K562 (cell line): ENCODE results near the gene KLK1.
"Not testable (repeated sequence)": the region's sequence is repeated elsewhere in the genome, so short reads cannot be mapped to it uniquely, and the experiment has no call there.

Experiments used
- ERF ChIP-seq: fragments of 450-650 bp; formaldehyde crosslinking; IDR thresholded peaks from 2 replicates; pipeline ENCODE4 v1.4.0; 2020; ENCODE audit warnings: mild to moderate bottlenecking, mixed read lengths
- FOXA1 ChIP-seq: fragments of 450-650 bp; IDR thresholded peaks from 2 replicates; pipeline ENCODE4 v1.6.1; 2016; ENCODE audit warnings: mild to moderate bottlenecking, borderline replicate concordance
- IRF2 ChIP-seq: sonication (generic); formaldehyde crosslinking; IDR thresholded peaks from 2 replicates; pipeline ENCODE4 v1.8.1; 2022; ENCODE audit warnings: mild to moderate bottlenecking, missing genetic modification reagents
- NFYB ChIP-seq: IDR thresholded peaks from 2 replicates; pipeline ENCODE4 v1.6.1; 2011; ENCODE audit warnings: mild to moderate bottlenecking, moderate library complexity; ENCODE audit not compliant: insufficient read length; ENCODE audit errors: extremely low read depth
- RAD51 ChIP-seq: fragments of 450-650 bp; IDR thresholded peaks from 2 replicates; pipeline ENCODE4 v1.7.1; 2016; ENCODE audit warnings: low read depth, mild to moderate bottlenecking, borderline replicate concordance
- SIN3B ChIP-seq: fragments of 450-650 bp; IDR thresholded peaks from 2 replicates; pipeline ENCODE4 v1.6.1; 2017; ENCODE audit warnings: low read depth, mild to moderate bottlenecking, moderate library complexity
- TFAM ChIP-seq: fragments of 250-450 bp; sonication (Bioruptor Pico); conservative IDR thresholded peaks from 2 replicates; pipeline ENCODE4 v1.5.0; 2021; ENCODE audit warnings: mild to moderate bottlenecking, moderate library complexity
- USF1 ChIP-seq: sonication (generic); formaldehyde crosslinking; IDR thresholded peaks from 2 replicates; pipeline ENCODE4 v1.9.0; 2022; ENCODE audit warnings: mild to moderate bottlenecking, missing genetic modification reagents
- TF ChIP-seq, protein P1 (sequence below), 3 experiments: IDR thresholded peaks in 2 of 3; conservative IDR thresholded peaks in 1 of 3; 2 replicates each; pipeline ENCODE4 v1.5.1; 2011 to 2012; ENCODE audit warnings: low read length in 3 of 3, mild to moderate bottlenecking in 3 of 3, control low read depth in 2 of 3, improper control_type of control experiment in 1 of 3, inconsistent platforms in 1 of 3, low read depth in 1 of 3, mixed read lengths in 1 of 3, moderate library complexity in 1 of 3; ENCODE audit not compliant: insufficient read depth in 2 of 3
- TF ChIP-seq, protein P2 (sequence below): fragments of 250-450 bp; sonication (Bioruptor Pico); IDR thresholded peaks from 2 replicates; pipeline ENCODE4 v1.4.0; 2020; ENCODE audit warnings: mild to moderate bottlenecking, moderate library complexity

DNA sequence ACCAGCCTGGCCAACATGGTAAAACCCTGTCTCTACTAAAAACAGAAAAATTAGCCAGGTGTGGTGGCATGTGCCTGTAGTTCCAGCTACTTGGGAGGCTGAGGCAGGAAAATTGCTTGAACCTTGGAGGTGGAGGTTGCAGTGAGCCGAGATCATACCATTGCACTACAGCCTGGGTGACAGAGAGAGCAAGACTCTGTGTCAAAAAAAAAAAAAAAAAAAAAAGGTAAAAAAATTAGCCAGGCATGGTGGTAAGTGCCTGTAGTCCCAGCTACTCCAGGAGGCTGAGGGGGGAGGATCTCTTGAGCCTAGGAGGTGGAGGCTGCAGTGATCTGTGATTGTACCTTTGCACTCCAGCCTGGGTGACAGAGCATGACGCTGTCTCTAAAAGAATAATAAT, 53.4 kb downstream of the KLK1 start, which contains the start of gene GPR32:
- TF ChIP-seq NFYB; RAD51; USF1 (CRISPR knock-in tag); FOXA1; SIN3B; TFAM (CRISPR knock-in tag); IRF2 (CRISPR knock-in tag); ERF (CRISPR knock-in tag): not testable (repeated sequence)
- TF ChIP-seq, protein P1, sequence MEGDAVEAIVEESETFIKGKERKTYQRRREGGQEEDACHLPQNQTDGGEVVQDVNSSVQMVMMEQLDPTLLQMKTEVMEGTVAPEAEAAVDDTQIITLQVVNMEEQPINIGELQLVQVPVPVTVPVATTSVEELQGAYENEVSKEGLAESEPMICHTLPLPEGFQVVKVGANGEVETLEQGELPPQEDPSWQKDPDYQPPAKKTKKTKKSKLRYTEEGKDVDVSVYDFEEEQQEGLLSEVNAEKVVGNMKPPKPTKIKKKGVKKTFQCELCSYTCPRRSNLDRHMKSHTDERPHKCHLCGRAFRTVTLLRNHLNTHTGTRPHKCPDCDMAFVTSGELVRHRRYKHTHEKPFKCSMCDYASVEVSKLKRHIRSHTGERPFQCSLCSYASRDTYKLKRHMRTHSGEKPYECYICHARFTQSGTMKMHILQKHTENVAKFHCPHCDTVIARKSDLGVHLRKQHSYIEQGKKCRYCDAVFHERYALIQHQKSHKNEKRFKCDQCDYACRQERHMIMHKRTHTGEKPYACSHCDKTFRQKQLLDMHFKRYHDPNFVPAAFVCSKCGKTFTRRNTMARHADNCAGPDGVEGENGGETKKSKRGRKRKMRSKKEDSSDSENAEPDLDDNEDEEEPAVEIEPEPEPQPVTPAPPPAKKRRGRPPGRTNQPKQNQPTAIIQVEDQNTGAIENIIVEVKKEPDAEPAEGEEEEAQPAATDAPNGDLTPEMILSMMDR (IDR thresholded peaks at IDR 0.05 in 2 of 3, conservative IDR thresholded peaks at IDR 0.05 in 1 of 3; ENCODE audit: insufficient read depth in 2 of 3, low read depth in 1 of 3, low read length in 3 of 3) = not testable (repeated sequence)
- TF ChIP-seq, protein P2, sequence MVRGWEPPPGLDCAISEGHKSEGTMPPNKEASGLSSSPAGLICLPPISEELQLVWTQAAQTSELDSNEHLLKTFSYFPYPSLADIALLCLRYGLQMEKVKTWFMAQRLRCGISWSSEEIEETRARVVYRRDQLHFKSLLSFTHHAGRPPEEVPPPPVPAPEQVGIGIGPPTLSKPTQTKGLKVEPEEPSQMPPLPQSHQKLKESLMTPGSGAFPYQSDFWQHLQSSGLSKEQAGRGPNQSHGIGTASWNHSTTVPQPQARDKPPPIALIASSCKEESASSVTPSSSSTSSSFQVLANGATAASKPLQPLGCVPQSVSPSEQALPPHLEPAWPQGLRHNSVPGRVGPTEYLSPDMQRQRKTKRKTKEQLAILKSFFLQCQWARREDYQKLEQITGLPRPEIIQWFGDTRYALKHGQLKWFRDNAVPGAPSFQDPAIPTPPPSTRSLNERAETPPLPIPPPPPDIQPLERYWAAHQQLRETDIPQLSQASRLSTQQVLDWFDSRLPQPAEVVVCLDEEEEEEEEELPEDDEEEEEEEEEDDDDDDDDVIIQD = not testable (repeated sequence)
